ENCODE data around the gene SLC22A6. TPM values are rescaled to one million over a fixed set of nuclear protein-coding genes. Genes with fewer than 3 reads are reported as not detected.

The SLC22A6 gene
- total and polyA plus RNA-seq, 2 donors = not detected

DNA sequence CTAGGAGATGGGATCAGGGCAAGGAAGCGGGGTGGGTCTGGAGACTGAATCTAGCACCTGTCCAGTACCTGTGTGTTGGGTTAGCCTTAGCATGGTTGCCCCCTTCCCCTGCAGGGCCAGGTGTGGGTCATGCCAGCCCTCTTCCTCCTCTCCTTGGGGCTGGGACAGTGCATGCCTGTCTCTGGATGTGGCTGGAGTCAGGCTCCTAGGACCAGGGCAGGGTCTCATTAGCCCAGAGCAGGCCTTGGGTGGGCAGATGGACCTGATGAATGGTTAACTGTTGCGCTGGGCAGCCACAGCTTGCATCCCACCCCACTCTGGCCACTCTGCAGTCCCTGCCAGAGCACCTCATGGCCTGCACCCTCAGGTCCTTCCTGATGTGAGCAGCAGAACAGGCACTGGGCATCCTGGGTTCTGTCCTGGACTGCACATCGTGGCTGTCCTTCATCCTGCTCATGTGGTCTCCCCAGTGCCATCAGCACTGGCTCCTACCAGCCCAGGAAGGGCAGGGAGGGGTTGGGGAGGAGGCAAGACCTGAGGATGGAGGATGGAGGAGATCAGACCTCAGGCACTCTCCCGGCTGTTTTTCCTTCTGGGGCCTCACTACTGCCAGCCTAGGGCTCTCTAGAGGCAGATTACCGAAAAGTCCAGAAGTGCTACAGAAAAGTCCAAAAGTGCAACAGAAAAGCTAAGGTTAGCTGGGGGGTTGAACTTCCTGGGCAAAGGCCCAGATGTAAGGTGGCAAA lies 50.8 kb downstream of the SLC22A6 start:
- H3K4me3 ChIP-seq (ENCODE audit: low read depth, low read length) = no peak overlapping the region
- DNase-seq (ENCODE audit: extremely low spot score) = no peak
- no peaks in the 10 kb centered on the region for H3K4me1 ChIP-seq (ENCODE audit: insufficient read depth)
- H3K27ac ChIP-seq (ENCODE audit: low read depth) = no peak overlapping the region
- 88% methylated on average over 5 of the region's 5 CpGs for WGBS
- no peaks in the 10 kb centered on the region for H3K36me3 ChIP-seq (ENCODE audit: insufficient read depth)

DNA sequence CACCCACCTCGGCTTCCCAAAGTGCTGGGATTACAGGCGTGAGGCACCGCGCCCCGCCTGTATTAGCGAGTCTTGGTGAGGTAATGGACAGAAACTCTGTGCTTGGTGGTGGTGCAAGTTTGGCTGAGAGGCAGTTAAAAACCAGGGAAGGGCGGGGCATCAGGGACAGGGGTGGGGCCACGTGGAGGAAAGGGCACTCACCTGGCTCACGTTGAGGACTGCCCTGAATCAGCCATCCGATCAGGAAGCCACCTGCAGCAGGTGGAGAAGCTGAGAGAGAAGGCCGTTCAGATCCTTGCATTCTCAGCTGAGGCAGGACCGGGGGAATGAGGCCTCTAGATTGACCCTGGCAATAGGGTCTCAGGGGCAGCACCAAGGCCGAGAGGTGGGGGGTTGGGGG lies 51.5 kb downstream of the SLC22A6 start:
- no peaks in the 10 kb centered on the region for H3K36me3 ChIP-seq (ENCODE audit: insufficient read depth)
- H3K27ac ChIP-seq (ENCODE audit: low read depth) = no peak overlapping the region
- H3K4me3 ChIP-seq (ENCODE audit: low read depth, low read length) = no peak overlapping the region
- no peaks in the 10 kb centered on the region for H3K4me1 ChIP-seq (ENCODE audit: insufficient read depth)
- DNase-seq (ENCODE audit: extremely low spot score) = no peak
- 80% methylated on average over 13 of the region's 13 CpGs for WGBS

DNA sequence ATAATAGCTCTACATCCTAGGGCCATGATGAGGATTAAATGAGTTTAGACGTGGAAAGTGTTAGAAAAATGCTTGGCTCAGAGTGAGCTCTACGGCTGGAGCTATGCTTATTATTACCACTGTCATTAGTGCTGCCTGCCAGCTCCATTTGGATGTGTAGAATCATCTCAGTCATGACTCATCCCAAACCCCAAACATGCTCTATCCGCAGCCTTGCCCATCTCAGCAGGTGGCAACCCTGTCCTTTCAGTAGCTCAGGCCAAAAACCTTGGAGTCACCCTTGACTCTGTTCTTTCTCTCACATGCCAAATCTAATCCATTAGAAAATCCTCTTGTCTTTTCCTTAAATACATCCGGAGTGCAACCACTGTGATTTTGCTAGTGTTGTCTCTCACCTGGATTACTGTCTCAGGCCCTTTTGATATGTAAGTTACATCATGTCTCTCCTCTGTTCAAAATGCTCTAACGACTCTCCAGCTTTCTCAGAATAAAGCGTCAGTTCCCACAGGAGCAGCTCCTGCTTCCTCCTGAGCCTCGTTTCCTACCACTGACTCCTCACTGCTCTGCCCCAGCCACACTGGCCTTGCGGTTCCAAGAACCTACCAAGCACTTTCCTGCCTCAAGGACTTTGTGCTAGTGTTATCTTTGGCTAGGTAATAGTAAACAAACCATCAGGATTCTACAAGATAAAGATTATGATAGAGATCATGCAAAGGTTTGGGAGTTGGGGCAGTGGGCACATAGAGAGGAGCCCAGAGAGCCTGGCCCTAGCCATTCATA lies 53.1 kb downstream of the SLC22A6 start:
- Histone ChIP-seq H3K4me3 (ENCODE audit: low read depth, low read length) (no peak overlapping the region), H3K27ac (ENCODE audit: low read depth) (no peak overlapping the region), H3K36me3 (ENCODE audit: insufficient read depth) (no peaks in the 10 kb centered on the region), H3K4me1 (ENCODE audit: insufficient read depth) (no peaks in the 10 kb centered on the region)
- no peak for DNase-seq (ENCODE audit: extremely low spot score)
- 49% methylated on average over 8 of the region's 8 CpGs for WGBS

DNA sequence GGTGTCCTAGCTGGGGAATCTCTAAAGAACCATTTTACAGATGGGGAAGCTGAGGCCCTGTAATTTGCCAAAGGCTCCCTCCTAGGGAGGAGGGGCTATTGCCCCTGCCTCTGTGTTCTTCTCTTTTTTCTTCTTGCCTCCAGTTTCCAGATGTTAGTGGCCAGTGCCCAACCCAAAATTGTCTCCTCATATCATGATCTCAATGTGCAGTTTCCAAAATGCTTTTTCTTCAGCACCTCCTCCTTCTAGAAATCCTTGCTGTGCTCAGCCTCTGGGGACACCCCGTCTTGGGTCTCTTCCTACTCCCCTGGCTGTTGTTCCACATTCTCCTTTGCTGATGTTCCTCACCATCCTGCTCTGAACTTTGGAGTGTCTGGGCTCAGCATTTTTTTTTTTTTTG lies 54.1 kb downstream of the SLC22A6 start:
- H3K4me1 ChIP-seq (ENCODE audit: insufficient read depth) = no peaks in the 10 kb centered on the region
- WGBS = 52% methylated on average over 1 of the region's 1 CpG
- H3K36me3 ChIP-seq (ENCODE audit: insufficient read depth) = no peaks in the 10 kb centered on the region
- no peak overlapping the region for H3K27ac ChIP-seq (ENCODE audit: low read depth)
- no peak overlapping the region for H3K4me3 ChIP-seq (ENCODE audit: low read depth, low read length)
- no peak for DNase-seq (ENCODE audit: extremely low spot score)

DNA sequence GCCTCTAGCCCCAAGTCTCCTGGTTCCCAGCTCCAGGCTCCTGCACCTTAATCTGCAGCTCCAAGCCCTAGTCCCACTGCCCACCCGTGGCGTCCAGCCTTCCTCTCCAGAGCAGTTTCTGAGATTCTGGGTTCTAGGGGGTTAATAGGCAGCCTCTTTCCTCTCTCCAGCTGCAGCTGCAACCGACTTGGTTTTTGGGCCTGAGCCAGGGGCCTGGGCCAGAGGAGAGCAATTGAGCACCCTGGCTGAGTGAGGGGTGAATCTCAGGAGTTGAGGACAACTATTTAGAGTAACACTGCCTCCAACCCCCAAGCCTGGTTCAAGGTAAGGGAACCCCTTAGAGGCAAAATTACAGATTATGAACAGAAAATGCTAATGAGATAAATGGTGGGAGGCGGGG lies 54.6 kb downstream of the SLC22A6 start:
- H3K27ac ChIP-seq (ENCODE audit: low read depth) = no peak overlapping the region
- no peaks in the 10 kb centered on the region for H3K36me3 ChIP-seq (ENCODE audit: insufficient read depth)
- no peak for DNase-seq (ENCODE audit: extremely low spot score)
- H3K4me3 ChIP-seq (ENCODE audit: low read depth, low read length) = no peak overlapping the region
- WGBS = 50% methylated on average over 4 of the region's 4 CpGs
- H3K4me1 ChIP-seq (ENCODE audit: insufficient read depth) = no peaks in the 10 kb centered on the region

DNA sequence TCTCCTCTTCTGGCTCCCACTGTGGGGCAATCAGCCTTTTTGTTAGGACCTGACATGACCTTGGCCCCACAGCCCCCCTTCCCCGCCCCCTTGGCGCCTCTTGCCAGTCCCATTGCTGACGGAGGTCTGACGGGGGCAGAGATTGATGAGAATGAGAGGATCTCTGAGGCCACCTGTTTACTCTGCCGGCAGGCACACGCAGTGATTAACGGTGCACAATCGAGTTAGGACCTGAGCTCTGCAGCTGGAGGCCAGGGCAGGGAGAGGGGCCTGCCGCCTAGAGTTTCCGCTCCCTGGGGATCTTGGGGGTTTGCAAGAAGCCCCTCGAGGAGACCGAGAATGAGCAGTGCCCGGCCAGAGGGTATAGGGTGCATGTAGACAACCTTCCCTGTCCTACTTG lies 56.8 kb downstream of the SLC22A6 start:
- whole genome bisulfite sequencing = 62% methylated on average over 13 of the region's 13 CpGs
- Histone ChIP-seq H3K27ac (ENCODE audit: low read depth) (no peak overlapping the region), H3K36me3 (ENCODE audit: insufficient read depth) (no peaks in the 10 kb centered on the region), H3K4me3 (ENCODE audit: low read depth, low read length) (no peak overlapping the region), H3K4me1 (ENCODE audit: insufficient read depth) (no peaks in the 10 kb centered on the region)
- no peak for DNase-seq (ENCODE audit: extremely low spot score)

DNA sequence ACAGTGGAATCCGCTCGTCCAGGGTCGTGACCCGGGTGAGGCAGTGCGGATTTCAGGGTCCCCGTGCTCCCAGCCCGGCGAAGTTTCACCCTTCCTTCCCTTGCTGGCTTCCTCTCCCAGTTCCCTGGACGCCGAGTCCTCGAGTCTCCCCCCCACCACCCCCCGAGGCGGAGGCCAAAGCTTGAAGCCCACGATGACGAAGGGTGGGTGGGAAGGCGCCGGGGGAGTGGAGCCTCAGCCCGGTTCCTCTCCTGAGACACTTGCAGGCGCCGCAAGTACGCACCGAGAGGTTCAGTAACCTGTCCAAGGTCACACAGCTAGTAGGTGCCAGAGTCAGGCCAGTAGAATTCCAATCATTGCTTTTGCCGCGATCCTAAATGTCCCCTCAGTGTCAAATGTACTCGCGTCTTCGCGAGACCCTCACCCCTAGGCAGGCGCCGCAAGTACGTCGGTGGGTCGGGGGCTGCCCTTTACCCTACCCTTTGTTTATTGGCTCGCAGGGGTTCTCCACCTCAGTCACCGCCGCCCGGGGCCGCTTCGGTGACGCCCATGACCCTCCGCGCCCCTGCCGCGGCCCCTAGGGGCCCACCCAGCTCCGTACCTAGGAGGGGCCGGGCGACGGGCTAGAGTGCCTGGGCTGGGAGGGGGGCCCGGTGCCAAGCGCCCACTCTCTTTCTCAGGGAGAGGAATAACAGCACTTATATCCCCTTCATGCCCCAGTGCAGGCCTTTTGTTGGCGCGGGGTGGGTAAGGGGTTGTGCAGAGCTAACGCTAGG lies 57.9 kb downstream of the SLC22A6 start:
- no peaks in the 10 kb centered on the region for H3K4me1 ChIP-seq (ENCODE audit: insufficient read depth)
- peak overlapping the region; percentile 8 for H3K4me3 ChIP-seq (ENCODE audit: low read depth, low read length)
- no peaks in the 10 kb centered on the region for H3K36me3 ChIP-seq (ENCODE audit: insufficient read depth)
- no peak for DNase-seq (ENCODE audit: extremely low spot score)
- H3K27ac ChIP-seq (ENCODE audit: low read depth) = no peak overlapping the region
- WGBS = 20% methylated on average over 53 of the region's 53 CpGs

Small RNAs within 50 kb of the gene (small RNA-seq; reads per million reads assigned to genes)
- not detected for gene RN7SL259P

Other genes starting within 250 kb of the SLC22A6 start
- gene ZBTB3, start 230.8 kb downstream of the SLC22A6 start, total RNA-seq = 10.5 TPM
- 3.2 TPM for gene ZBTB3, start 230.8 kb downstream of the SLC22A6 start, polyA plus RNA-seq
- gene POLR2G, start 223.4 kb downstream of the SLC22A6 start, total RNA-seq = 46.4 TPM
- gene POLR2G, start 223.4 kb downstream of the SLC22A6 start, polyA plus RNA-seq = 107 TPM
- gene TAF6L, start 213.6 kb downstream of the SLC22A6 start, total RNA-seq = 8.5 TPM
- gene TAF6L, start 213.6 kb downstream of the SLC22A6 start, polyA plus RNA-seq = 21.9 TPM
- gene TMEM179B, start 197.6 kb downstream of the SLC22A6 start, total RNA-seq = 26.2 TPM
- 64.1 TPM for gene TMEM179B, start 197.6 kb downstream of the SLC22A6 start, polyA plus RNA-seq
- 16.7 TPM for gene TMEM223, start 193.0 kb downstream of the SLC22A6 start, total RNA-seq
- 21.3 TPM for gene TMEM223, start 193.0 kb downstream of the SLC22A6 start, polyA plus RNA-seq
- gene NXF1, start 179.5 kb downstream of the SLC22A6 start, total RNA-seq = 32.4 TPM
- gene NXF1, start 179.5 kb downstream of the SLC22A6 start, polyA plus RNA-seq = 103 TPM
- gene STX5, start 152.9 kb downstream of the SLC22A6 start, total RNA-seq = 30.0 TPM
- gene STX5, start 152.9 kb downstream of the SLC22A6 start, polyA plus RNA-seq = 32.0 TPM
- not detected for gene TEX54, start 152.1 kb downstream of the SLC22A6 start, total RNA-seq
- gene TEX54, start 152.1 kb downstream of the SLC22A6 start, polyA plus RNA-seq = not detected
- gene WDR74, start 145.4 kb downstream of the SLC22A6 start, total RNA-seq = 31.1 TPM
- gene WDR74, start 145.4 kb downstream of the SLC22A6 start, polyA plus RNA-seq = 47.1 TPM
- gene SLC3A2, start 104.1 kb downstream of the SLC22A6 start, total RNA-seq = 45.0 TPM
- 126 TPM for gene SLC3A2, start 104.1 kb downstream of the SLC22A6 start, polyA plus RNA-seq
- 0.53 TPM for gene CHRM1, start 63.6 kb downstream of the SLC22A6 start, total RNA-seq
- gene CHRM1, start 63.6 kb downstream of the SLC22A6 start, polyA plus RNA-seq = 0.46 TPM
- not detected for gene SLC22A8, start 30.9 kb upstream of the SLC22A6 start, total RNA-seq
- gene SLC22A8, start 30.9 kb upstream of the SLC22A6 start, polyA plus RNA-seq = not detected
- not detected for gene SLC22A24, start 159.3 kb upstream of the SLC22A6 start, total RNA-seq
- gene SLC22A24, start 159.3 kb upstream of the SLC22A6 start, polyA plus RNA-seq = not detected